OCI-LY7 (cell line): Measurements from ENCODE around the gene TOMM20. TPM values are rescaled to one million over a fixed set of nuclear protein-coding genes. Genes with fewer than 3 reads are reported as not detected.

Source experiments
- BruUV-seq: library from RNA; stranded (reverse); fragments of 400-500 nt; replicated peaks from 2 replicates; lab custom pipeline; 2021; lab: Mats Ljungman, UMichigan
- CTCF ChIA-PET: fragments of 300-600 bp; sonication (Branson Sonifier 250); formaldehyde crosslinking; loops from one replicate; lab custom pipeline; 2022; ENCODE audit warnings: antibody characterized with exemption; ENCODE audit not compliant: unreplicated experiment; lab: Charles Lee
- POLR2A ChIA-PET: fragments of 300-600 bp; sonication (Branson Sonifier 250); formaldehyde crosslinking; loops from one replicate; lab custom pipeline; 2022; ENCODE audit warnings: antibody characterized with exemption; lab: Charles Lee
- DNase-seq: peaks from one replicate; pipeline ENCODE4 v3.0.0-alpha.2; 2015; ENCODE audit warnings: low spot score
- H2AFZ ChIP-seq: fragments of 200-600 bp; sonication (generic), shearing (Covaris generic); 2 replicates; pipeline ENCODE4 v1.6.1; 2014; ENCODE audit warnings: mild to moderate bottlenecking, antibody characterized with exemption, low read length, moderate library complexity
- H3K27ac ChIP-seq: fragments of 200-600 bp; sonication (generic); 2 replicates; pipeline ENCODE4 v1.5.1; 2014; ENCODE audit warnings: mixed run types, low read depth, mild to moderate bottlenecking, moderate library complexity, low read length, inconsistent platforms; ENCODE audit not compliant: poor library complexity, severe bottlenecking
- H3K36me3 ChIP-seq: fragments of 200-600 bp; sonication (generic); 2 replicates; pipeline ENCODE4 v1.6.1; 2014; ENCODE audit warnings: mild to moderate bottlenecking, antibody characterized with exemption, low read length, moderate library complexity, mixed read lengths; ENCODE audit not compliant: insufficient read depth
- H3K4me1 ChIP-seq: fragments of 200-600 bp; sonication (generic); 2 replicates; pipeline ENCODE4 v1.5.1; 2014; ENCODE audit warnings: mild to moderate bottlenecking, low read length; ENCODE audit not compliant: insufficient read depth, poor library complexity, severe bottlenecking
- H3K4me2 ChIP-seq: fragments of 200-600 bp; sonication (generic); 2 replicates; pipeline ENCODE4 v1.6.1; 2014; ENCODE audit warnings: mild to moderate bottlenecking, low read length
- H3K4me3 ChIP-seq: fragments of 200-600 bp; sonication (generic); 2 replicates; pipeline ENCODE4 v1.5.1; 2014; ENCODE audit warnings: mild to moderate bottlenecking, low read depth, low read length; ENCODE audit not compliant: poor library complexity, severe bottlenecking
- H3K79me2 ChIP-seq: fragments of 200-600 bp; sonication (generic); 2 replicates; pipeline ENCODE4 v1.6.1; 2016; ENCODE audit warnings: low read depth, mild to moderate bottlenecking, low read length, moderate library complexity, mixed read lengths; ENCODE audit not compliant: insufficient read depth
- H3K9me2 ChIP-seq: fragments of 200-600 bp; sonication (generic); 2 replicates; pipeline ENCODE4 v1.6.1; 2016; ENCODE audit warnings: mild to moderate bottlenecking, low read length, mixed read lengths; ENCODE audit not compliant: insufficient read depth
- H3K9me3 ChIP-seq: fragments of 200-600 bp; sonication (generic); 2 replicates; pipeline ENCODE4 v1.6.1; 2014; ENCODE audit warnings: mild to moderate bottlenecking, mixed run types, low read length, mixed read lengths
- H4K20me1 ChIP-seq: fragments of 200-600 bp; sonication (generic); 2 replicates; pipeline ENCODE4 v1.6.1; 2014; ENCODE audit warnings: mild to moderate bottlenecking, antibody characterized with exemption, low read length, moderate library complexity, mixed read lengths; ENCODE audit not compliant: insufficient read depth
- CTCF ChIP-seq: fragments of 200-600 bp; sonication (generic); conservative IDR thresholded peaks from 2 replicates; pipeline ENCODE4 v1.5.1; 2014; ENCODE audit warnings: mild to moderate bottlenecking, antibody characterized with exemption, low read length, moderate library complexity, mixed read lengths
- EZH2phosphoT487 ChIP-seq: fragments of 200-600 bp; sonication (generic); IDR thresholded peaks from 2 replicates; pipeline ENCODE4 v1.6.1; 2018; ENCODE audit warnings: low read depth, borderline replicate concordance, mild to moderate bottlenecking, mixed run types, antibody characterized with exemption, low read length, moderate library complexity, mixed read lengths
- intact Hi-C: fragments of 100-400 bp; cut with micrococcal nuclease; formaldehyde crosslinking; loops from one replicate; pipeline ENCODE4 v1.10.0; 2022; ENCODE audit not compliant: unreplicated experiment
- total RNA-seq, 2 experiments: library from RNA; depleted of rRNA in 1 of 2; stranded (reverse); fragments of >200 nt in 1 of 2; shearing (Covaris generic) in 1 of 2; gene quantifications; 2 replicates each; pipeline ENCODE4 v1.2.3, GENCODE V29; 2014 to 2022

Gene TOMM20
- total RNA-seq, 2 experiments from 2014 or later, result 76.7 to 133 TPM

- Histone ChIP-seq H3K9me3 (no peaks in the 10 kb centered on the region), H2AFZ (no peak overlapping the region), H3K9me2 (no peaks in the 10 kb centered on the region), H3K79me2 (no peaks in the 10 kb centered on the region), H4K20me1 (no peaks in the 10 kb centered on the region), H3K36me3 (no peaks in the 10 kb centered on the region), H3K27ac (no peak overlapping the region), H3K4me3 (no peak overlapping the region), H3K4me1 (peaks cover 26% of the 10 kb centered on the region), H3K4me2 (no peak overlapping the region)
- BruUV-seq, result no TSS peak
- ChIA-PET CTCF (no interaction called here), POLR2A (interaction anchor here (0.6 to 1.4 kb wide), 5 partner anchors 23 to 135 kb away, joined by 3 read pairs; no protein-coding TSS in a partner anchor)
- TF ChIP-seq EZH2phosphoT487, result no peak
- TF ChIP-seq CTCF, result no peak
- no peak for DNase-seq
- intact Hi-C loops, result no loop called here
Observed at GRCh38 chr1:235069577-235070563, 58.8 kb downstream of the TOMM20 start.

GRCh38 chr1:235069176-235069575 is 59.5 kb downstream of the TOMM20 start:
- H3K4me1 ChIP-seq, result peaks cover 19% of the 10 kb centered on the region
- no peaks in the 10 kb centered on the region for H3K9me2 ChIP-seq
- H3K4me3 ChIP-seq, result no peak overlapping the region
- H3K36me3 ChIP-seq, result no peaks in the 10 kb centered on the region
- CTCF ChIA-PET, result no interaction called here
- intact Hi-C loops, result no loop called here
- no TSS peak for BruUV-seq
- H3K79me2 ChIP-seq, result no peaks in the 10 kb centered on the region
- H3K27ac ChIP-seq, result no peak overlapping the region
- POLR2A ChIA-PET, result interaction anchor here (0.8 to 1.4 kb wide), 2 partner anchors 23 to 34 kb away, joined by 3 read pairs; no protein-coding TSS in a partner anchor
- H3K9me3 ChIP-seq, result no peaks in the 10 kb centered on the region
- no peak overlapping the region for H3K4me2 ChIP-seq
- no peak overlapping the region for H2AFZ ChIP-seq
- TF ChIP-seq CTCF (no peak), EZH2phosphoT487 (no peak)
- H4K20me1 ChIP-seq, result no peaks in the 10 kb centered on the region
- no peak for DNase-seq
